Activated B cell treated with CpG ODN at 0.5 μM for 24 hours (primary cell): ENCODE data around the gene ABCD3. TPM values are rescaled to one million over a fixed set of nuclear protein-coding genes. Genes with fewer than 3 reads are reported as not detected.

Source experiments
- ATAC-seq: fragments of 200-7000 bp; cut with Tn5 transposase; one replicate; pipeline ENCODE4 v1.10.0; 2021; ENCODE audit warnings: low read depth, mild to moderate bottlenecking, moderate library complexity
- CTCF ChIA-PET: fragments of 350-600 bp; sonication (Branson Sonifier 250); formaldehyde crosslinking; loops from one replicate; lab custom pipeline; 2021; ENCODE audit warnings: antibody characterized with exemption; lab: Charles Lee
- POLR2A ChIA-PET: fragments of 350-600 bp; sonication (Branson Sonifier 250); formaldehyde crosslinking; loops from one replicate; lab custom pipeline; 2021; ENCODE audit warnings: antibody characterized with exemption; lab: Charles Lee
- DNase-seq: peaks from one replicate; pipeline ENCODE4 v3.0.0; 2022
- H3K27ac Mint-ChIP-seq: one replicate; pipeline ENCODE4 v1.8.0; 2020; ENCODE audit warnings: mixed read lengths
- H3K27me3 Mint-ChIP-seq: one replicate; pipeline ENCODE4 v1.8.0; 2021; ENCODE audit warnings: mixed read lengths
- H3K36me3 Mint-ChIP-seq: one replicate; pipeline ENCODE4 v1.8.0; 2021; ENCODE audit warnings: low read depth, mixed read lengths
- H3K4me1 Mint-ChIP-seq: one replicate; pipeline ENCODE4 v1.8.0; 2021; ENCODE audit warnings: mixed read lengths
- H3K4me3 Mint-ChIP-seq: one replicate; pipeline ENCODE4 v1.8.0; 2020; ENCODE audit warnings: mild to moderate bottlenecking, mixed read lengths
- H3K9me3 Mint-ChIP-seq: one replicate; pipeline ENCODE4 v1.8.0; 2020; ENCODE audit warnings: mixed read lengths
- intact Hi-C: fragments of 100-400 bp; cut with micrococcal nuclease; formaldehyde crosslinking; loops from one replicate; pipeline ENCODE4 v1.15.1; 2024
- total RNA-seq: library from RNA; stranded (reverse); gene quantifications from 2 replicates; pipeline ENCODE4 v1.2.3, GENCODE V29; 2022
- TF ChIP-seq, protein P1 (sequence below): fragments of 200-600 bp; IDR thresholded peaks from one replicate; pipeline ENCODE4 v1.8.0; 2022; ENCODE audit warnings: antibody characterized with exemption, mild to moderate bottlenecking

ABCD3 gene
- total RNA-seq, 1 donor from 2014 or later: 23.2 TPM

DNA sequence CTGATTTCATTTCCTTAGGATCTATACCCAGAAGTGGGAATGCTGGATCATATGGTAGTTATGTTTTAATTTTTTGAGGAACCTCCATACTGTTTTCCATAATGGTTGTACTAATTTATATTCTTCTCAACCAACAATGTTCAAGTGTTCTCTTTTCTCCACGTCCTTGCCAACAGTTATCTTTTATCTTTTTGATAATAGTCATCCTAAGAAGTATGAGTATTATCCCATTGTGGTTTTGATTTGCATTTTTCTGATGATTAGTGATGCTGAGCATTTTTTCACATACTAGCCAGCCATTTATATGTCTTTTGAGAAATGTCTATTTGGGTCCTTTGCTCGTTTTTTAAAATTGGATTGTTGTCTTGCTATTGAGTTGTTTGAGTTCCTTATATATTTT lies 38.5 kb downstream of the ABCD3 start:
- ChIA-PET POLR2A (no interaction called here), CTCF (no interaction called here)
- TF ChIP-seq, protein P1, sequence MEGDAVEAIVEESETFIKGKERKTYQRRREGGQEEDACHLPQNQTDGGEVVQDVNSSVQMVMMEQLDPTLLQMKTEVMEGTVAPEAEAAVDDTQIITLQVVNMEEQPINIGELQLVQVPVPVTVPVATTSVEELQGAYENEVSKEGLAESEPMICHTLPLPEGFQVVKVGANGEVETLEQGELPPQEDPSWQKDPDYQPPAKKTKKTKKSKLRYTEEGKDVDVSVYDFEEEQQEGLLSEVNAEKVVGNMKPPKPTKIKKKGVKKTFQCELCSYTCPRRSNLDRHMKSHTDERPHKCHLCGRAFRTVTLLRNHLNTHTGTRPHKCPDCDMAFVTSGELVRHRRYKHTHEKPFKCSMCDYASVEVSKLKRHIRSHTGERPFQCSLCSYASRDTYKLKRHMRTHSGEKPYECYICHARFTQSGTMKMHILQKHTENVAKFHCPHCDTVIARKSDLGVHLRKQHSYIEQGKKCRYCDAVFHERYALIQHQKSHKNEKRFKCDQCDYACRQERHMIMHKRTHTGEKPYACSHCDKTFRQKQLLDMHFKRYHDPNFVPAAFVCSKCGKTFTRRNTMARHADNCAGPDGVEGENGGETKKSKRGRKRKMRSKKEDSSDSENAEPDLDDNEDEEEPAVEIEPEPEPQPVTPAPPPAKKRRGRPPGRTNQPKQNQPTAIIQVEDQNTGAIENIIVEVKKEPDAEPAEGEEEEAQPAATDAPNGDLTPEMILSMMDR: no peak
- peaks cover 7% of the 10 kb centered on the region for H3K9me3 Mint-ChIP-seq
- DNase-seq (no peak), ATAC-seq (no peak)
- no peak overlapping the region for H3K27ac Mint-ChIP-seq
- intact Hi-C loops: no loop called here
- H3K27me3 Mint-ChIP-seq: no peaks in the 10 kb centered on the region
- no peaks in the 10 kb centered on the region for H3K4me1 Mint-ChIP-seq
- no peak overlapping the region for H3K4me3 Mint-ChIP-seq
- peaks cover 41% of the 10 kb centered on the region for H3K36me3 Mint-ChIP-seq

DNA sequence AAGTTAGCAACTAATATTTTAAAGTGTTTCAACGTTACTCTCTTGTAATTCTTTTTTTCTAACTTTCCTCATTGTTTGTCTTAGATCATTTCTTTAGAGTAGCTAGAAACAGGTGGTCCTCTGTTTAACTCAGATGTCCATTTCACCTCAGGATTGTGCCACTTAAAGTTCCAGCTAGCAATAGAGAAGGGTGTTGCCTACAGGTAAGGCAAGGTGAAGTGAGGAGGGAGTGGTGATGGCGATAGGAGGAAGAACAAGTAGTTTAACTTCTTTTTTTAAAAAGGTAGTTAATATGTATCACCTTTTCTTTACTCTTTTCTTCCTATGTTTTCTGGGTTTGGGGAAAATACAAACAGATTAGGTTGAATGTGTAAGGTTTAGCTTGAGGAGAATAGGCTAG lies 44.4 kb downstream of the ABCD3 start:
- no peaks in the 10 kb centered on the region for H3K9me3 Mint-ChIP-seq
- DNase-seq (no peak), ATAC-seq (no peak)
- H3K27ac Mint-ChIP-seq: no peak overlapping the region
- peaks cover 54% of the 10 kb centered on the region for H3K36me3 Mint-ChIP-seq
- no peaks in the 10 kb centered on the region for H3K4me1 Mint-ChIP-seq
- H3K27me3 Mint-ChIP-seq: no peaks in the 10 kb centered on the region
- POLR2A ChIA-PET: no interaction called here
- CTCF ChIA-PET: interaction anchor here (1.1 to 4.8 kb wide), 6 partner anchors 12 to 437 kb away, joined by 3 to 34 read pairs (median 16); no protein-coding TSS in a partner anchor
- no peak overlapping the region for H3K4me3 Mint-ChIP-seq
- intact Hi-C loops: loop anchor here (1.0 to 5.0 kb wide), 4 partner anchors 401 to 1025 kb away; no protein-coding TSS in a partner anchor
- TF ChIP-seq, protein P1: no peak

DNA sequence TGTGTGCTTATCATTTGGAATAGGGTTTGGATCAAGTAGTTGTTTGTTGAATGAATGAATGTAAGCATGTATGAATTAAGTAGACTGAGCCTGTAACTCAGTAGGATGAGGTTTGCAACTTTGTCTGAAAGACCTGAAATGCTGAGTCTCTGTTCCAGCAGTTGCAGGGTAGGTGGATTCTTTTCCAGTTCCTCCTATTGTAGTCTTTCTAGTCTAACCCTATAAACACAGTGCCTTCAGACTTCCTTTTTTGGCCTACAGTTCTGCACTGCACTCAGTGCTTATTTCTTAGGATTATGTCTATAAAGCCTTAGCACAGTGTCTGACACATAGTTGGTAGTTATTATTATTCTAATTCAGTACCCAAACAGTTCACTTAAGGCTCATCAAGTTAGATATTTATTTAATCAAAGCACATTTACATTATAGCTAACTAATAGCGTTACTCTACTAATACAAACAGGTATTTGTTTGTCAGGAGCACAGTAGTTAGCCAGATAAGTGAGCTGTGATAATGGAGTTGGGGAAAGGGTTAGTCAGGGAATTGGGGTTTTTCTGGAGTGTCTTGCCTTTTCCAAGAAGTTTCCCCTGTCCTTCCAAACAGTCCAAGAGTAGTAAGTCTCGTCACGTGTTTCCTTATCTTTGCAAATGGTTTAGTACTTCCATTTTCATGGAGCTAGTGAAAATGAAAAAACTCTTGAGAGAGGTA lies 45.0 kb downstream of the ABCD3 start:
- Mint-ChIP-seq H3K27me3 (no peaks in the 10 kb centered on the region), H3K4me1 (no peaks in the 10 kb centered on the region), H3K9me3 (no peaks in the 10 kb centered on the region), H3K36me3 (peaks cover 58% of the 10 kb centered on the region), H3K27ac (no peak overlapping the region), H3K4me3 (no peak overlapping the region)
- no peak for ATAC-seq
- DNase-seq: no peak
- ChIA-PET POLR2A (no interaction called here), CTCF (interaction anchor here (0.8 to 4.8 kb wide), 13 partner anchors 8 to 1158 kb away, joined by 3 to 34 read pairs (median 4); no protein-coding TSS in a partner anchor)
- intact Hi-C loops: loop anchor here (1.0 to 5.0 kb wide), 4 partner anchors 402 to 1026 kb away; no protein-coding TSS in a partner anchor
- TF ChIP-seq, protein P1: no peak

DNA sequence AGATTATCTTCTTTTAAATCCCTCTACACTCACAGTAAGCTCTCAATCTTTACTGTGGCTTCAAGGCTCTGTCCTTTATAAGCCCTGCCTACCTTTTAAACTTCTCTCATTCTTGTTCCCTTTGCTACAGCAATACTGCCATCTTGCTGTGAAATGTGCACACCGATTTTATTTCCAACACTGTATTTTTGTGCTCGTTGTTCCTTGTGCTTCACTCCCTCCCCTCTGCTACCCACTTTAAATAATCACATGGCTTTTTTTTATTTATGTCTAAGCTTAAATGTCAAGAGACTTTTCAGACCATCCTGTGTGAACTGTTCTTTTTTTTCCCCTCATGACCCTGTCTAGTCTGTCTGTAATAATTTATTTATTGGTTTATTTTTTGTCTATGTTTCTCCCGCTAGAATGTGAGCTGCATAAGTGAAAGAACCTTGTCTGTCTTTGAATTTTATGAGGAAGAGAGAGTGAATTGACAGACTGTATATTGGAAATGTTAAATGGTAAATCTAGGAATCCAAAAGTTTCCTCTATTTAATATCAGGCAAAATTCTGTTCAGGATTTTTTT lies 45.7 kb downstream of the ABCD3 start:
- Mint-ChIP-seq H3K9me3 (no peaks in the 10 kb centered on the region), H3K4me1 (no peaks in the 10 kb centered on the region), H3K27me3 (no peaks in the 10 kb centered on the region), H3K27ac (no peak overlapping the region), H3K36me3 (peaks cover 55% of the 10 kb centered on the region), H3K4me3 (no peak overlapping the region)
- TF ChIP-seq, protein P1: no peak
- ChIA-PET CTCF (interaction anchor here (0.6 to 4.8 kb wide), 17 partner anchors 9 to 1159 kb away, joined by 3 to 34 read pairs (median 4); no protein-coding TSS in a partner anchor), POLR2A (no interaction called here)
- DNase-seq (no peak), ATAC-seq (no peak)
- intact Hi-C loops: loop anchor here (1.0 to 5.0 kb wide), 4 partner anchors 403 to 1027 kb away; no protein-coding TSS in a partner anchor

DNA sequence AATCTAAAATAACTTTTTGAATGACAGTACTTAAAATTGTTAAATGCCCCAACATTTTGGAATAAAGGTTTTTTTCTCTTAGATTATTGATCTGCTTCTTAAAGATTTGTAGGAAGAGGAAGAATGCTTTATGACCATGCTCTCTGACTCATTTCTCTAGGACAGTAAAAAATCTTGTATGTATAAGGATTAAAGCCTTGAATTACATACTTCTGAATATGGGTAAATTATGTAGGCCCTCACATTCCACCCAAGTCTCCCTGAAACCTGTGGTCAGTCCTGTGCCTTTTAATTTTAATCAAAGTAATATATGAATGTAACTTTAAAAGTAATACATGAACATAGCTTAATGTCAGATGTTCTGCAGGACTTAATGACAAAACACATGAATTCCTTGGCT lies 50.5 kb downstream of the ABCD3 start:
- Mint-ChIP-seq H3K9me3 (no peaks in the 10 kb centered on the region), H3K27me3 (no peaks in the 10 kb centered on the region), H3K4me1 (no peaks in the 10 kb centered on the region), H3K4me3 (no peak overlapping the region), H3K36me3 (peaks cover 44% of the 10 kb centered on the region), H3K27ac (no peak overlapping the region)
- TF ChIP-seq, protein P1: no peak
- ATAC-seq (no peak), DNase-seq (no peak)
- intact Hi-C loops: no loop called here
- ChIA-PET CTCF (no interaction called here), POLR2A (no interaction called here)
